Suppressor macrophage treated with lipopolysaccharide for 4 hours (primary cell): Measurements from ENCODE around the gene ABCA6.
"Not testable (repeated sequence)": the region's sequence is repeated elsewhere in the genome, so short reads cannot be mapped to it uniquely, and the experiment has no call there.

ENCODE experiments used
- DNase-seq: peaks from one replicate; pipeline ENCODE4 v3.0.0-alpha.2; 2020

Gene ABCA6

DNA sequence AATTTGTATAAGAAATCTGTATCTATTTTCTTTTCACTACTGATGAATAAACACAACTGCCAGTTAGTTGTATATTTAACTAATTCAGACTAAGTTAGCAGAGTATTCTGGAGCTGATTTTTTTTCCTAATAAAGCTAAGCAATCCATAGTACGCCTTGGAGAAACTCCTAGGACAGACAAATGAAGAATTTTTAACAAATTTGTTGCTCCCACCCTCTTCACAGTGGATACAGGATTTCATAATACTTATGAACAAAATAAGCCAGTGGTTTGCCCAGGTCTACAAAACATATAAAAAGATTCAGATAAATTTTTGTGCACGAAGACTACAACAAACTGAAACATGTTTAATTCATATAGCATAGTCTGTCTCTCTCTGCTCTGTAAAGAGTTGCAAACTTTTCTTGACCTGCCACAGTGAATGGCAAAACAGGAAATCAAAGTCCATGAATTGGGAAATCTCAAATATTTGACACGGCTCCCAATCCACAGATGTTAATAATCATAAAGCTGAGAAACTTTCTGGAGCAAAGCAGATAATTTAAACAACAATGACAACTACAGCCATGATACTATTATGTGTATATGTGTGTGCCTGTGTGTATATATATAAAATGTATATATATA, 594 bp upstream of the ABCA6 start:
- no peak for DNase-seq

DNA sequence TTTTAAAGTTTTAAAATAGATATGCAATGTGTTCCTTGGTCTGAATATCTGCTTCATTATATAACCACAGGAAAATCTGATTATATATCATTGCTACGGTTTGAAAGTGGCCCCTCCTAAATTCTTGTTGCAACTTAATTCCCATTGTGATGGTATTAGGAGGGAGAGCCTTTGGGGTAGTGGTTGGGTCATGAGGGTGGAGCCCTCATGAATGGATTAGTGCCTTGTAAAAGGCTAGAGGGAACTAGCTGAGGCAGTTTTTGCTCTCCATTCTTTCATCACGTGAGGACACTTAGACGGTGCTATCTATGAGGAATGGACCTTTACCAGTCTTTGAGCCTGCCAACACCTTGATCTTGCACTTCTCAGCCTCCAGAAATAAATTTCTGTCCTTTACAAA, 7.6 kb downstream of the ABCA6 start:
- DNase-seq, result no peak

DNA sequence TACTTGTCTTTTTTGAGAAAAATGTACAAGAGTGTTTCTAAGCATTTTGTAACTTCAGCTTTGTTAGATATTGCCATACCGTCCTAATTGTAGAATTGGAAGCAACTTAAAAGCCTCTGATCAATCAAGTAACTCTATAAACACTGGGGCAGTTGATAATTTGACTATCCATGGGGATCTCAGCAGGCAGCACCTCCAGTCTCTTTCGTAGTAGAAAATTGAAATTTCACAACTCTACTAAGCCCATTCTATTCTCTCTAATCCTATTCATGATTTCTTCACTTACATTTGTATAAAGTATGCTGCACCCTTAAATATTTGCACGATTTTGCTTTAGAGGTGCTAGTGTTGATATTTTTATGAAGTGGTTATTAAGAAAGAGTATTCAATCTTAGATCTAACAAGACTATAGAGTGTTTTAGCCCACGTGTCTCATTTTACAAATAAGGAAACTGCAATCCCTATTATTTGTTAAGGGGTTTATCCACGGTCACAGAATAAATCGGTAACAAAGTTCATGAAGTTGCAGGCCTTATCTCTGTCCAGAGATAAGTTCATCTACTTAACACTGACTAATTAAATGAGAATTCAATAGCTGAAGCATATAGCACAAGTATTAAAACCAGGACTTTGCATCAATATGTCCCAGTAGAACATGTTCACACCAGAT, 10.9 kb downstream of the ABCA6 start:
- DNase-seq, result no peak

DNA sequence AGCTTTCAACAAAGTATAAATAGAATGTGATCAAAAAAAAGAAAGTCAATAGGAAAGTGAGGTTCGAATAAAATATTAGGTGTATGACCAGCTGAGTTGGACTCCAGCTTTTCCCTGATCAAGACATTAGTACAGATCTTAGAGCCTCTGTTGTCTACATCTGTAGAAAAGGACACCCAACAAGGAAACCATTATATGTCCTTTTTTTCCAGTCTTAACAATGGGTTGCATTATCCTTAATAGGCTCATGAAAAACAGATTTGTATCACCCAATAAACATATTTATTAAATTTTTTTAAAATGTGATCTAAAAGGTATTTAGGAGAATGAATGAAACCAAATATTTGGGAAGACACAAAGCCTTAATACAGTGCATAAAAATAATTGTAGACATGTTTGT, 18.1 kb downstream of the ABCA6 start:
- no peak for DNase-seq

DNA sequence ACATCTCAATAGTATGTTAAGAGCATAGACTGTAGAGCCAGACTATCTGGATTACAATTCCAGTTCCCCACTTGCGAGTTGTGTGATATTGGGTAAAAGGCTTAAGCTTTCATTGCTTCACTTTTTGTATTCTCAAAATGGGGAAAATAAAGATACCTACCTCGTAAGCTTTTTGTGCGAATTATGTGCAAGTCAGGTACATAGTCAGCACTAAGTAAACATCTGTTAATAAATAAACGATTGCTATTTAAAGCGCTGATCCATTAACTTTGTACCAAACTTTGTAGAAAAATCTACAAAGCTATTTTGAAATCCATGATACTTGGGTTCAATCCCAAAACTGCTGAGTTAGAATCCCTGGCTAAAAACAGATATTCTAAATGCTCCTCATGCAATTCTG, 19.6 kb downstream of the ABCA6 start:
- DNase-seq, result no peak

DNA sequence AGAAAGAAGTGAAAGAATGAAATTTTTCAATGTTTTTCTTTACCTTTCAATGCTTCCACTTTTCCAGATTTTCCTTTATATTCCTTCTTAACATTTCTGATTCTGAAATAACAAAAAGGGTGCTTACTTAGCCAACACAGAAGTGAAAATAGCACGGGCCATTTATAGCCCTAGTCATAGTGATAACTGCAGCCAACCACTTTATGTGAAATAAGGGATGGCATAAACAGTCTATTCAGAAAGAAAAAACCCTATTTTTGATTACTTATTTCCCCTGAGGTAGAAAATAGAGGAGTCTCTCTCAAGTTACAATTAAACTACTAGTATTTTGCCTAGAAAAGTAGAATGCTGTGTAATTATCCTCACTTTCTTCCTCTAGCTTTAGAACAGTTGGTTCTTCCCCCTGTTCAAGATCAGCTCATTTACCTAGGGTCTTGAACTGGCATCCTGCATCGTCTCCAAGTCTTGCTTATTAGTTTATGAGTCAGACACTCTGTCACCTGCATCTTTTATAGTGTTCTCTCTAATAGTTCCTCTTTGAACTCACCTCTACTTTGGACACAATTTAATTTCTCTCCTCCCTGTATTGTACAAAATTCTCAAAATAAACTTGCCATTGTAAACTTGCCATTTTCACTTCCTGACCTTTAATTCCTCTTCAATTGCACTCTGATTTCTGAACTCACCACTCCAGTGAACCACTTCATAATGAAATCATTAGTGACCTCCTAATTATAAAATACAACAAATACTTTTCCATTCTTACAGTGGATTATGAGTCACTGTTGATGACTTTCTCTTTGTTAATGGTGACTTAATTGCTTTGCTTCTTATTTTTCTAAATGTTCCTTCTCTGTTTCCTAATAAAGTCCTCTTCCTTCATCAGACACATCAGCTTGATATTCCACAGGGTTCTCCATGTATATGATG, 23.6 kb downstream of the ABCA6 start:
- peak; percentile 68 for DNase-seq

DNA sequence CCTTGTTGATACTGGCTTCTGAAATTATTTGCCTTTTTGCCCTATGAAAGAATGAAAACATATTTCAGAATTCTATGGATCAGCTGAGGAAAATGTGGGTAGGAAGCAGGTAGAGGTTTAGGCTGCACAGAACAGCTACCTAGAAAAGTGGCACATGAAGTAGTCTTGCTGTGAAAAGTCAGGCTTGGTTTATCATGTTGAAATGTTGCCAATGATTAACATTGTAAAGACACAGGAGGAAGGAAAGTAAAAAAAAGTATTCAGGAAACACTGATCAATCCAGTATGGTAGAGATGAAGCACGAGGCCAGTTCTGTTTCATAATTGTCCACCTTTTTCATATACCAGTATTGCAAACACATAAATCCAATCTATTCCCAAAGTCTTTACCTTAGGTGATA, 29.9 kb downstream of the ABCA6 start:
- no peak for DNase-seq

DNA sequence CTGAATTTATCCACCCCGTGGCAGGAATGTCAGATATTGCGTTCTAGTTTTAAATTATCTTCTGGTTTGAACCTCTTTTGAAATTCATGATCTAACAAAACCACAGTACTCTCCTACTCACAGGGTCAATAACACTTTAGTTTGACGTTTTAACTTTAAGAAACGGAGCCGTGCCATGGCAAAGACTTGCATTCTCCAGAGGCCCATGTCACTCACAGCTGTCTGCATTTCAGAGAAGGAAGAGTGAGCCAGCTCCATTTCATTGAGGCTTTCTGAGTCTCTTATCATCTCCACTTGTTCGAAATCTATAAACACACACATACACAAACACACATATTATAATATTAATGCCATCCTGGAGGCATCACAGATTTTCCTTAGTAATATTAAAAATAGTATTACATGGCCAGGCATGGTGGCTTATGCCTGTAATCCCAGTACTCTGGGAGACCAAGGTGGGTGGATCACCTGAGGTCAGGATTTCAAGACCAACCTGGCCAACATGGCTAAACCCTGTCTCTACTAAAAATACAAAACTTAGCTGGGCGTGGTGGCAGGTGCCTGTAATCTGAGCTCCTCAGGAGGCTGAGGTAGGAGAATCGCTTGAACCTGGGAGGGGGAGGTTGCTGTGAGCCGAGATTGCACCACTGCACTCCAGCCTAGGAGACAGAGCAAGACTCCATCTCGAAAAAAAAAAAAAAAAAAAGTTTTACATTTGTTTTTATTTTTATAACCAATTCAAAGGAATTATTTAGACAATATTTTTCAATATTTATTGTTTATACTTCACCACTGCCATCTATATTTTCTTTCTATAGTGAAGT, 35.6 kb downstream of the ABCA6 start:
- no peak for DNase-seq

DNA sequence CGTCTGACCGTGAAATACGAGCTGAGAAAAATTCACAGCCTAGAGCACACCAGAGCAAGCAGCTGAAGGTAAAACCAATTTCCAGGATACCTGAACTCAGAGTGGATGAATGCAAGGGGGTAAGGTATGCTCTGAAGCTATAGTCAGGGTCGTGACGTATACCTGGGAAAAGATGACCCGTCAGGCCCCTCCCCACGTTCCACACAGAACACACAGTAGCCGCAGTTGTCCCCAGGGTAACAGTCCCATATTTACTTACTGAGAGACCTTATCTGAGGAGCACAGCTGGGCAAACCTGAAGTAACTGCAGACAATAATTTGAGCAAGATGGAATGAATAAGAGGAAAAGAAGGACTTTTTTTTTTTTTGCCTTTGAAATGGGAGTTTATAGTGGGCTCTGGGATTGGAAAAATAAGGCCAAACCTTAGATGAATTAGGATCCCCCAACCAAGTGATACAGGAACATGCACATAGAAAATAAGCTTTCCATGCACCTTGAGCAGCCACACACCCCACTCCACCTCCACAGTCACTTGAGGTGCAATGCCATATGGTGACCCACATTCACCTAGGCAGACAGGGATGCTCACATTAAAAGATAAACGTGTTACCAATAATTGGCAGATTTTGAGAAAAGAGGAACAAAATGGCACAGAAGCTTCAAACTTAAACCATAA, 38.0 kb downstream of the ABCA6 start:
- no peak for DNase-seq

DNA sequence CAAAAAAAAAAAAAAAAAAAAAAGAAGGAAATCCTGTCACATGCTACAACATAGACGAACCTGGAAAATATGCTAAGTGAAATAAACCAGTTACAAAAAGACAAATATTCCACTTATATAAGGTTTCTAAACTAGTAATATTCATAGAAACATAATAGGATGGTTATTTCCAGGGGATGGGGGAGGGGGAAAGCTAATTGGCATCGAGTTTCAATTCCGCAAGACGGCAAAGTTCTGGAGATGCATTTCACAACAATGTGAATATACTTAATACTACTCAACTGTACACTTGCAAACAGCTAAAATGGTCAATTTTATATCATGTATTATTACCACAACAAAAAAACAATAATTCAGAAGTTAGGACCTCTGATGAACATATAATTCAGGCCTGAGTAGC, 43.1 kb downstream of the ABCA6 start:
- peak; percentile 49 for DNase-seq

DNA sequence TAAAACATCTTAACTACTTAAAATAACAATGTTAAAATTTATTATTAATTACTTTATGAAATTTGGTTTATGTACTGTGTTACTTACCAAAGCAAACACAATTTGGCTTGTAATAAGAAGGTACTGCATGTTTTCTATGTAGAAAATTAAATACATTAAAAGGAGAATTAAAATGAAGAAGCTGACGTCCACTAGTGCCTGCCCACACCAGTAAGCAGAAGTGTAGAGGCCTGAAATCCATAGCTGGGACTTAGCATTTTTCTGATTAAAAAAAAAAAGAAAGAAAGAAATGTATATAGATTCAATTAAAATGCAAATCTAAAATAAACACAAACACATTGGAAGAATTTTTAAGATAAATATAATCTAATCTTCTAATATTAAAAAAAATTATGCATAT, 45.2 kb downstream of the ABCA6 start:
- no peak for DNase-seq

DNA sequence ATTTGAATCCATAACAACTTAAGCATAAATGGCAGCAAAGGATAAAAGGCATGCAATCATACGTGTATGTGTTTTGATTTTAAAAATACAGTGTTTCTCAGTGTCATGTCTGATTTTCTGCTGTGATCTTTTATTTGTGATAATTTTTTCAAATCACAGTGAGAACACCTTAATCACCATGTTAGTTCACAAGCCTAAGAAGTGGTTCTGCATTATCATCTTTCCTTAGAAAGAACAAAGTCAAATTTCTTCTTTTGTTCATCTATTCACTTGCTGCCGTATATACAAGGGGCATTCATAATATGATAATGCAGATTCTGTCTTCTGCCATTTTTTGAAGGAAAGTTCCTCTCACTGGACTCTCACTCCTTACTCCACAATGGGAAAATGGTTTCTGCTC, 47.7 kb downstream of the ABCA6 start:
- no peak for DNase-seq

DNA sequence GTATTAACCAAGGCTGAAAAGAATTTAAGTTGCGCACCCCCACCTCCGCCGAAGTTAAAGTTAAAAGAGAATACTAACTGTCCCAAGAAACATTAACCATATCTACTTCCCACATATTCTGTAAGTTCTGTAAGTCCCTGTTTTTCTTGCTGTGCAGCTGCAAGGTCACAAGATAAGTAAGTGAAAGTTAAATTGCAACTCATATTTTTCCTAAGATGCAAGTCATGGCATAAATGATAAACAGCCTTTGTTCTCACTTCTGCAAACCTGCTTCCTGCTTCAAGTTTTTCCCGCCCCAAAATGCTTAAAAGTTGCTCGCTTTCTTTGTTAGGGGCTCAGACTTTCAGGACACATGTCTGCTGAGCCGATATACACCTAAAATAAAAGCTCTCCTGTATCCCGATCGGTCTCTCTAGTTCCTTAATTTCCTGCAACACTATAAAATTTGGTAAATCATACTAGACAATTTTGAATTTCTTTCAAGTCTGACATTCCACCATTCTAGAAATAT, 48.4 kb downstream of the ABCA6 start:
- peak; percentile 81 for DNase-seq

DNA sequence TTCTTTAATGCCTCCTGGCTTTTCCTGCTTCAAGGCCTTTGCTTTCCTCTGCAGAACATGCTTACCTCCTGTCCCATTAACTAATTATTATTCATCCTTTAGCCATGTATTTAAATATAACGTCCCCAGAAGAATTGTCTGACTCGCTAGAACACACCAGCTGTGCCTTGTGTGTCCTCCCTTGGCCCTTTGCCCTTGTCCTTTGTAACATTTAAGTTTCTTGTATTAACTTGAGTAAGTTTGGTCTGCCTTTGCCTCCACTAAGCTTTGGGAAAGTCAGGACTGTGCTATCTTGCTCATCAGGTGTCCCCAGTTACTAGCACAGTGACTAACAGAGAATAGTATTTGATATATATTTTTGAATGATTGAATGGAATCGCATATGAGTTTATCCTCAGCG, 51.3 kb downstream of the ABCA6 start:
- no peak for DNase-seq

DNA sequence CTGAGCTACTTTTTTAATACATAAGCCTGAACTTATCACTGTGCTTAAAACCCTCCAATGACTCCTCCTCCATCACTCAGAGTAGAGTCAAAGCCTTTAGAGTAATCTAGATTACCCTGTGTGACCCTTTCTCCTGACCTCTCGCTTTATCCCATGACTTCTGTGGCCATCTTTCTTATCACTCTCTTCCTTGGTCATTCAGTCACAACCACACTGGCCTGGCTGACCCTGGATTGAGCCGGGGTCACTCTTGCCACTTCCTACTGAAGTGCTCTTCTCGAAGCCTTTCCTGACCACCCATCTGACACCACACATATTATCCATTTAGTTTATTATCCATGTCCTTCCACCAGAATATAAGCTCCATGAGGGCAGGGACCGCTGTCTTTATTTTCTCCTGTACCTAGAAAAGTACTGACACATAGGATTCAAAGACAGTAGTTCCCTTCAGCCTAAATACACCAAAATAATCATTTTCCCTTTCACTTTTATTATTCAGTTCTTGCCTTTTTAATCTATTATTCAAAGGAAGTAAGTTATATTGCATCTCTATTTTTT, 53.0 kb downstream of the ABCA6 start:
- no peak for DNase-seq

DNA sequence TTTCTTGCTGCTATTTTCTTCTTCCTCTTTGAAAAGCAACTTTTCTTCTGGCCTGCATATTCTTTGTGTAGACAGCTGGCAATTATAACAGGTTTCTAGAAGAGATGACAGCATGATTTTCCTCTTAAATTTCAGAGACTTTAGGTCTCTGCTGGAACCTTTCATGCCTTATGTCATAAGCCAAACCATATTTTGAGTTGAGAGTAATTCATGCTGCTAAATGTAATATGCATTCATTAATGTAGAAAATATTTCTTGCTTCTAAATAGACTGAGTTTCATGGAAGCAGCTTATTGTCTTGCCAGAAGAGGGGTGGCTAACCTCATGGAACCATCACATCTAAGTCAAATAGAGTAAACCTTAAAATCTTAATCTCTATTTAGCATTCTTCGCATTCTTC, 55.1 kb downstream of the ABCA6 start:
- DNase-seq, result no peak

DNA sequence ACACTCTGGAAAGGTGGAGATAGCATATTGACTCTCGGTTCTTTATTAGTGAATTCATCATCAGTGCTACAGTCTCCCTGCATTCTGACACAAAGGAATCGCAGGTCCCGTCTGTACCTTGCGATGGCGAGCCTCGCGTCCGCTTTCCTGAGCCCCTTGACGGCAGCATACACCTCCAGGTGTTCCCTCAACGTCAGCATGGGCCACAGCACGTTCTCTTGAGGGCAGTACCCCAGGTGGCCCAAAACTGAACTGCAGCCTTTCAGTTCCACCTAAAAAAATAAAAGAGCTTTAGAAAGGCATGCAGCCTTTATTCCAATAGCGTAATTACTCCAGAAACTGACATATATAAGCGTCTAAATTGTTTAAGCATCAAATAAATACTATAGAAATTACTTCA, 56.8 kb downstream of the ABCA6 start:
- no peak for DNase-seq

DNA sequence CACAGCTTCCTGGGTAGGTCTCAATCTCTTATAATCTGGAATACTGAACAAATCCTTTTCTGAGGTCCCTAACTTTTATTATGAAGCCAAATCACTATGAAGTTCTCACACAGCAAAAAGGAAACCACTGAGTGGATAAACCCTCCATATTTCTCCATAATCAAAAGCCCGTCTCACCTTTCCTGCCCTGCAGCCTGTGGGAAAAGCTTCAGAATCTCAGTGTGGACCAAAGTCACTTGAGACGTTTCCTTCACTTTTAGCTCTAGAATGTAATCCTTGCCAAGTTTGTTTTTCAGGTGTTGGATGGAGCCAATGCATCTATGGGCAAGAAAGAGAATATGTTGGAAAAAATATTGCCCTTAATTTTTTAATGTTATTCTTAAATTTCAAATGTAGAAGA, 59.0 kb downstream of the ABCA6 start:
- no peak for DNase-seq

DNA sequence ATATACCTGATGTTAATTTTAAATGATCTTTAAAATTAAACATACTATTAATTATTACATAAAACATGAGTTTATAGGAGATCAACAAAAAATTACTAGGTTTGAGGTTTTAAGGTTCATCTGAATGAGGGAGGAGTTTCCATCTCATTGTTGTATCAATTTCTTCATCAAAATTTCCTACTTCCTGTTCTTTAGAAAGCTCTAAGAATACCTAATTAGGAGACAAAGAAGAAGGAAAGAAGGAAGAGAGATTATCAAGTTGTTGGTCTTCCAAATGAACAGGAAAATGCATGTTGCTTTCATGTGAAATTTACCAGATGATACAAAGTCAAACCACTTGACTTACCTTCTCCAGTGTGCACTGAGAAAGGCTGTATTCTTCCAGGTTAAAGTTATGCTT, 62.8 kb downstream of the ABCA6 start:
- no peak for DNase-seq

DNA sequence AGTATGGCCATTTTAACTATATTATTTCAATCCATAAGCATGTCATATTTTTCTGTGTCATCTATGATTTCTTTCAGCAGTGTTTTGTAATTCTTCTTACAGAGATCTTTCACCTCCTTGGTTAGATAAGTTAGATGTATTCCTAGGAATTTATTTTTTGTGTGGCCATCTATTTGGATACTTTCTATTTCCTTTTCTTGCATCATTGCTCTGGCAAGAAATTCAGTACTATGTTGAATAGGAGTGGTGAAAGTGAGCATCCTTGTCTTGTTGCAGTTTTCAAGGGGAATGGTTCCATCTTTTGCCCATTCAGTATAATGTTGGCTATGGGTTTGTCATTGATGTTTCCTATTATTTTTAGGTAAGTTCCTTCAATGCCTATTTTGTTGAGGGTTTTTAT, 65.9 kb downstream of the ABCA6 start:
- DNase-seq, result no peak

DNA sequence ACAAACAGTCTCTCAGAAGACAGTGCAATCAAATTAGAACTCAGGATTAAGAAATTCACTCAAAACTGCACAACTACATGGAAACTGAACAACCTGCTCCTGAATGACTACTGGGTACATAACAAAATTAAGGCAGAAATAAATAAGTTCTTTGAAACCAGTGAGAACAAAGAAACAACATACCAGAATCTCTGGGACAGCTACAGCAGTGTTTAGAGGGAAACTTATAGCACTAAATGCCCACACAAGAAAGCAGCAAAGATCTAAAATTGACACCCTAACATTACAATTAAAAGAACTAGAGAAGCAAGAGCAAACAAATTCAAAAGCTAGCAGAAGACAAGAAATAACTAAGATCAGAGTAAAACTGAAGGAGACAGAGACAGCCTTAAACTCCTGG, 68.3 kb downstream of the ABCA6 start:
- not testable (repeated sequence) for DNase-seq

DNA sequence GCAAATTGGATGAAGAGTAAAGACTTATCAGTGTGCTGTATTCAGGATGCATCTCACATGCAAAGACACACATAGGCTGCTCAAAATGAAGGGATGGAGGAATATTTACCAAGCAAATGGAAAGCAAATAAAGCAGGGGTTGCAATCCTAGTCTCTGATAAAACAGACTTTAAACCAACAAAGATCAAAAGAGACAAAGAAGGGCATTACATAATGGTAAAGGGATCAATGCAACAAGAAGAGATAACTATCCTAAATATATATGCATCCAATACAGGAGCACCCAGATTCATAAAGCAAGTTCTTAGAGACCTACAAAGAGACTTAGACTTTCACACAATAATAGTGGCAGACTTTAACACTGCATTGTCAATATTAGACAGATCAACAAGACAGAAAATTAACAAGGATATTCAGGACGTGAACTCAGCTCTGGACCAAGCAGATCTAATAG, 68.9 kb downstream of the ABCA6 start:
- not testable (repeated sequence) for DNase-seq
